ENCODE results near the gene CLEC7A. TPM values are rescaled to one million over a fixed set of nuclear protein-coding genes. Genes with fewer than 3 reads are reported as not detected.
A peak's percentile ranks its signal among the peaks of the same experiment; 100 is the strongest.

CLEC7A gene
- total RNA-seq, 1 experiment from 2014 or later: not detected

GRCh38 chr12:10126413-10126812 lies 3.6 kb downstream of the CLEC7A start:
- Histone ChIP-seq H3K9me3 (no peaks in the 10 kb centered on the region), H3K4me1 (no peaks in the 10 kb centered on the region), H3K4me3 (ENCODE audit: low read depth, low read length) (no peak overlapping the region), H3K27me3 (replicated peaks; ENCODE audit: control insufficient read depth, insufficient read depth, low read length) (no peaks in the 10 kb centered on the region; the same call in 1 of the 2 replicates), H3K36me3 (ENCODE audit: control insufficient read depth, insufficient read depth, low read length) (no peaks in the 10 kb centered on the region)
- DNase-seq: no peak
- Mint-ChIP-seq H3K4me3 (ENCODE audit: unreplicated experiment) (no peak overlapping the region), H3K27me3 (ENCODE audit: insufficient read depth, unreplicated experiment) (peaks cover 27% of the 10 kb centered on the region), H3K36me3 (ENCODE audit: insufficient read depth, unreplicated experiment) (no peaks in the 10 kb centered on the region), H3K4me1 (ENCODE audit: low read depth, unreplicated experiment) (no peaks in the 10 kb centered on the region), H3K27ac (ENCODE audit: unreplicated experiment) (no peak overlapping the region), H3K9me3 (ENCODE audit: unreplicated experiment) (no peaks in the 10 kb centered on the region)
- CTCF ChIA-PET: no interaction called here
- POLR2A ChIA-PET: no interaction called here
- no peak for TF ChIP-seq CTCF (IDR thresholded peaks at IDR 0.05; ENCODE audit: insufficient read depth in 1 of 2, low read depth in 1 of 2, low read length in 1 of 2, severe bottlenecking in 1 of 2, unreplicated experiment in 1 of 2)
- intact Hi-C loops (cut with micrococcal nuclease; ENCODE audit: unreplicated experiment): no loop called here
- no TSS peak for BruUV-seq (replicated peaks)

- CTCF ChIA-PET: no interaction called here
These were observed 7.3 kb downstream of the CLEC7A start for GRCh38 chr12:10122689-10123088.

GRCh38 chr12:10121278-10121677 lies 8.7 kb downstream of the CLEC7A start:
- H3K9me3 ChIP-seq: no peaks in the 10 kb centered on the region
- Mint-ChIP-seq H3K36me3 (ENCODE audit: insufficient read depth, unreplicated experiment) (no peaks in the 10 kb centered on the region), H3K27me3 (ENCODE audit: insufficient read depth, unreplicated experiment) (peaks cover 12% of the 10 kb centered on the region), H3K9me3 (ENCODE audit: unreplicated experiment) (no peaks in the 10 kb centered on the region), H3K4me1 (ENCODE audit: low read depth, unreplicated experiment) (no peaks in the 10 kb centered on the region), H3K4me3 (ENCODE audit: unreplicated experiment) (no peak overlapping the region), H3K27ac (ENCODE audit: unreplicated experiment) (no peak overlapping the region)
- no peak for TF ChIP-seq CTCF (IDR thresholded peaks at IDR 0.05; ENCODE audit: insufficient read depth in 1 of 2, low read depth in 1 of 2, low read length in 1 of 2, severe bottlenecking in 1 of 2, unreplicated experiment in 1 of 2)
- no peaks in the 10 kb centered on the region for H3K36me3 ChIP-seq (ENCODE audit: control insufficient read depth, insufficient read depth, low read length)
- H3K4me1 ChIP-seq: no peaks in the 10 kb centered on the region
- H3K4me3 ChIP-seq (ENCODE audit: low read depth, low read length): no peak overlapping the region
- CTCF ChIA-PET: no interaction called here
- no peaks in the 10 kb centered on the region for H3K27me3 ChIP-seq (replicated peaks; ENCODE audit: control insufficient read depth, insufficient read depth, low read length)
- POLR2A ChIA-PET: no interaction called here
- intact Hi-C loops (cut with micrococcal nuclease; ENCODE audit: unreplicated experiment): no loop called here
- BruUV-seq (replicated peaks): no TSS peak
- no peak for DNase-seq

More at GRCh38 chr12:10122689-10123088, 7.3 kb downstream of the CLEC7A start:
- Histone ChIP-seq H3K9me3 (no peaks in the 10 kb centered on the region), H3K27me3 (replicated peaks; ENCODE audit: control insufficient read depth, insufficient read depth, low read length) (no peaks in the 10 kb centered on the region; the same call in 1 of the 2 replicates), H3K4me1 (no peaks in the 10 kb centered on the region), H3K4me3 (ENCODE audit: low read depth, low read length) (no peak overlapping the region), H3K36me3 (ENCODE audit: control insufficient read depth, insufficient read depth, low read length) (no peaks in the 10 kb centered on the region)
- H3K4me1 Mint-ChIP-seq (ENCODE audit: low read depth, unreplicated experiment): no peaks in the 10 kb centered on the region
- no TSS peak for BruUV-seq (replicated peaks)
- intact Hi-C loops (cut with micrococcal nuclease; ENCODE audit: unreplicated experiment): no loop called here
- H3K36me3 Mint-ChIP-seq (ENCODE audit: insufficient read depth, unreplicated experiment): no peaks in the 10 kb centered on the region
- H3K4me3 Mint-ChIP-seq (ENCODE audit: unreplicated experiment): no peak overlapping the region
- H3K9me3 Mint-ChIP-seq (ENCODE audit: unreplicated experiment): no peaks in the 10 kb centered on the region
- no peak overlapping the region for H3K27ac Mint-ChIP-seq (ENCODE audit: unreplicated experiment)
- peak in 1 of 2 experiments; percentile 16 for DNase-seq
- no peak for TF ChIP-seq CTCF (IDR thresholded peaks at IDR 0.05; ENCODE audit: insufficient read depth in 1 of 2, low read depth in 1 of 2, low read length in 1 of 2, severe bottlenecking in 1 of 2, unreplicated experiment in 1 of 2)
- peaks cover 20% of the 10 kb centered on the region for H3K27me3 Mint-ChIP-seq (ENCODE audit: insufficient read depth, unreplicated experiment)
- POLR2A ChIA-PET: no interaction called here

Data from Caco-2 (cell line).